ENCODE measurements around the gene GBE1.
A peak's percentile ranks its signal among the peaks of the same experiment; 100 is the strongest.

Gene GBE1

GRCh38 chr3:81602781-81603180 is 158.7 kb downstream of the GBE1 start:
- no peak for DNase-seq

GRCh38 chr3:81601707-81602305 is 159.6 kb downstream of the GBE1 start:
- DNase-seq: peak; percentile 4

- DNase-seq: no peak
Observed at GRCh38 chr3:81592101-81592500, 169.3 kb downstream of the GBE1 start.

GRCh38 chr3:81585937-81586336 is 175.5 kb downstream of the GBE1 start:
- DNase-seq: no peak

- no peak for DNase-seq
Observed at GRCh38 chr3:81585056-81585455, 176.4 kb downstream of the GBE1 start.

- peak; percentile 13 for DNase-seq
Observed at GRCh38 chr3:81581966-81582599, 179.4 kb downstream of the GBE1 start.

- no peak for DNase-seq
Observed at GRCh38 chr3:81580355-81580754, 181.1 kb downstream of the GBE1 start.

- peak; percentile 70 for DNase-seq
Observed at GRCh38 chr3:81579744-81580143, 181.7 kb downstream of the GBE1 start.

GRCh38 chr3:81572201-81572756 is 189.2 kb downstream of the GBE1 start:
- DNase-seq: no peak

GRCh38 chr3:81568378-81568777 is 193.1 kb downstream of the GBE1 start:
- DNase-seq: no peak

GRCh38 chr3:81565041-81565440 is 196.4 kb downstream of the GBE1 start:
- no peak for DNase-seq

GRCh38 chr3:81558106-81558505 is 203.3 kb downstream of the GBE1 start:
- DNase-seq: no peak

- DNase-seq: no peak
Observed at GRCh38 chr3:81554801-81555200, 206.6 kb downstream of the GBE1 start.

GRCh38 chr3:81554388-81554787 is 207.1 kb downstream of the GBE1 start:
- no peak for DNase-seq

GRCh38 chr3:81550415-81550814 is 211.0 kb downstream of the GBE1 start:
- DNase-seq: no peak

- DNase-seq: no peak
Observed at GRCh38 chr3:81549831-81550230, 211.6 kb downstream of the GBE1 start.

- DNase-seq: no peak
Observed at GRCh38 chr3:81549388-81549787, 212.1 kb downstream of the GBE1 start.

- DNase-seq: no peak
Observed at GRCh38 chr3:81545572-81545971, 215.9 kb downstream of the GBE1 start.

- no peak for DNase-seq
Observed at GRCh38 chr3:81544385-81544784, 217.1 kb downstream of the GBE1 start.

GRCh38 chr3:81540787-81541186 is 220.7 kb downstream of the GBE1 start:
- DNase-seq: no peak

- DNase-seq: no peak
Observed at GRCh38 chr3:81531846-81532245, 229.6 kb downstream of the GBE1 start.

GRCh38 chr3:81531263-81531662 is 230.2 kb downstream of the GBE1 start:
- DNase-seq: no peak

- DNase-seq: no peak
Observed at GRCh38 chr3:81530180-81530939, 231.1 kb downstream of the GBE1 start.

- DNase-seq: no peak
Observed at GRCh38 chr3:81521855-81522254, 239.6 kb downstream of the GBE1 start.
